HEK293T (cell line): ENCODE results near the gene NKD2.

Source experiments
- CTCF ChIA-PET: fragments of 350-600 bp; formaldehyde crosslinking; extraction: SDS; loops from one replicate; lab custom pipeline; 2021; ENCODE audit warnings: antibody characterized with exemption, inconsistent platforms; lab: Yijun Ruan, JAX
- POLR2A ChIA-PET: fragments of 350-600 bp; formaldehyde crosslinking; extraction: SDS; loops from one replicate; lab custom pipeline; 2020; ENCODE audit warnings: antibody characterized with exemption, inconsistent platforms; lab: Yijun Ruan, JAX
- DNase-seq: peaks from one replicate; pipeline ENCODE4 v3.0.0; 2012; ENCODE audit warnings: mixed read lengths; ENCODE audit errors: extremely low spot score
- ARNT ChIP-seq: fragments of 450-650 bp; IDR thresholded peaks from 2 replicates; pipeline ENCODE4 v1.6.1; 2017; ENCODE audit warnings: mild to moderate bottlenecking
- BHLHE40 ChIP-seq: fragments of 450-650 bp; IDR thresholded peaks from 2 replicates; pipeline ENCODE4 v1.6.1; 2016; ENCODE audit warnings: mild to moderate bottlenecking, moderate library complexity, borderline replicate concordance
- CTBP1 ChIP-seq: fragments of 450-650 bp; IDR thresholded peaks from 2 replicates; pipeline ENCODE4 v1.6.1; 2016; ENCODE audit warnings: borderline replicate concordance
- ELF4 ChIP-seq: fragments of 450-650 bp; IDR thresholded peaks from 2 replicates; pipeline ENCODE4 v1.6.1; 2017; ENCODE audit warnings: antibody characterized with exemption
- FOXA1 ChIP-seq: fragments of 450-650 bp; IDR thresholded peaks from 2 replicates; pipeline ENCODE4 v1.6.1; 2016; ENCODE audit warnings: mild to moderate bottlenecking
- FOXK2 ChIP-seq: fragments of 450-650 bp; IDR thresholded peaks from 2 replicates; pipeline ENCODE4 v1.6.1; 2016; ENCODE audit warnings: mild to moderate bottlenecking
- FOXM1 ChIP-seq: fragments of 450-650 bp; IDR thresholded peaks from 2 replicates; pipeline ENCODE4 v1.6.1; 2017; ENCODE audit warnings: mild to moderate bottlenecking, borderline replicate concordance
- HDGF ChIP-seq: fragments of 450-650 bp; IDR thresholded peaks from 2 replicates; pipeline ENCODE4 v1.6.1; 2017; ENCODE audit warnings: antibody characterized with exemption, borderline replicate concordance
- L3MBTL2 ChIP-seq: fragments of 450-650 bp; conservative IDR thresholded peaks from 2 replicates; pipeline ENCODE4 v1.6.1; 2016; ENCODE audit warnings: mild to moderate bottlenecking
- LEF1 ChIP-seq: fragments of 450-650 bp; IDR thresholded peaks from 2 replicates; pipeline ENCODE4 v1.6.1; 2017; ENCODE audit warnings: mild to moderate bottlenecking, borderline replicate concordance
- NFRKB ChIP-seq: fragments of 450-650 bp; IDR thresholded peaks from 2 replicates; pipeline ENCODE4 v1.6.1; 2016; ENCODE audit warnings: mild to moderate bottlenecking, moderate library complexity
- SP1 ChIP-seq: fragments of 450-650 bp; IDR thresholded peaks from 2 replicates; pipeline ENCODE4 v1.6.1; 2017
- SUZ12 ChIP-seq: fragments of 450-650 bp; IDR thresholded peaks from 2 replicates; pipeline ENCODE4 v1.6.1; 2016; ENCODE audit warnings: mild to moderate bottlenecking
- TARDBP ChIP-seq: fragments of 450-650 bp; IDR thresholded peaks from 2 replicates; pipeline ENCODE4 v1.6.1; 2016
- ZNF384 ChIP-seq: fragments of 450-650 bp; IDR thresholded peaks from 2 replicates; pipeline ENCODE4 v1.6.1; 2016
- TF ChIP-seq, protein P1 (sequence below): fragments of 450-650 bp; IDR thresholded peaks from 2 replicates; pipeline ENCODE4 v1.6.1; 2016

NKD2 gene

DNA sequence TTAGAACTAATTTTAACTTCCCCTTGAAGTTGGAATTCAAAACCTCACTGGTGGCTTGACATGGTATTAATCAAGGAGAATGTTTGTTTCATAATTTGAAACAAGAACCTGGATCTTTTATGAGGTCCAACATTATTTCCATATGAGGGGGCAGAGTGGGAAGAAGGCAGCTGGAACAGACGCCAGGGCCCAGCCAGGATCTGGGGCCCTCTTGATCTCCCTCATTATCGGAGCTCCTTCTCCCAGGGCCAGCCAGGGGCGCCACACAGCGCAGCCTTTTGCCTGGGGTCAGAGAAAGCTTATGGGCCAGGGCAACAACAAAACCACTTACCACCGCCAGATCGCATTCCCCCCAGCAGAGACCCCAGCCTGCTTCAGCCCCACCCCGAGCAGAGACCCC, 27.1 kb upstream of the NKD2 start:
- no peak for DNase-seq
- no peak for TF ChIP-seq BHLHE40
- no peak for TF ChIP-seq CTBP1
- TF ChIP-seq ELF4 = no peak
- TF ChIP-seq, protein P1, sequence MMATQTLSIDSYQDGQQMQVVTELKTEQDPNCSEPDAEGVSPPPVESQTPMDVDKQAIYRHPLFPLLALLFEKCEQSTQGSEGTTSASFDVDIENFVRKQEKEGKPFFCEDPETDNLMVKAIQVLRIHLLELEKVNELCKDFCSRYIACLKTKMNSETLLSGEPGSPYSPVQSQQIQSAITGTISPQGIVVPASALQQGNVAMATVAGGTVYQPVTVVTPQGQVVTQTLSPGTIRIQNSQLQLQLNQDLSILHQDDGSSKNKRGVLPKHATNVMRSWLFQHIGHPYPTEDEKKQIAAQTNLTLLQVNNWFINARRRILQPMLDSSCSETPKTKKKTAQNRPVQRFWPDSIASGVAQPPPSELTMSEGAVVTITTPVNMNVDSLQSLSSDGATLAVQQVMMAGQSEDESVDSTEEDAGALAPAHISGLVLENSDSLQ = no peak
- TF ChIP-seq FOXA1 = no peak
- no peak for TF ChIP-seq FOXK2
- TF ChIP-seq LEF1 = no peak
- TF ChIP-seq HDGF = no peak
- TF ChIP-seq SUZ12 = no peak
- TF ChIP-seq TARDBP = no peak
- no peak for TF ChIP-seq SP1
- no peak for TF ChIP-seq ARNT
- TF ChIP-seq L3MBTL2 = no peak
- TF ChIP-seq ZNF384 = no peak
- no peak for TF ChIP-seq NFRKB
- TF ChIP-seq FOXM1 = no peak
- CTCF ChIA-PET = interaction anchor here (0.7 kb wide), 1 partner anchor 10 kb away, joined by 3 read pairs; no protein-coding TSS in a partner anchor
- POLR2A ChIA-PET = interaction anchor here (1.6 kb wide), 1 partner anchor 16 kb away, joined by 4 read pairs; no protein-coding TSS in a partner anchor

DNA sequence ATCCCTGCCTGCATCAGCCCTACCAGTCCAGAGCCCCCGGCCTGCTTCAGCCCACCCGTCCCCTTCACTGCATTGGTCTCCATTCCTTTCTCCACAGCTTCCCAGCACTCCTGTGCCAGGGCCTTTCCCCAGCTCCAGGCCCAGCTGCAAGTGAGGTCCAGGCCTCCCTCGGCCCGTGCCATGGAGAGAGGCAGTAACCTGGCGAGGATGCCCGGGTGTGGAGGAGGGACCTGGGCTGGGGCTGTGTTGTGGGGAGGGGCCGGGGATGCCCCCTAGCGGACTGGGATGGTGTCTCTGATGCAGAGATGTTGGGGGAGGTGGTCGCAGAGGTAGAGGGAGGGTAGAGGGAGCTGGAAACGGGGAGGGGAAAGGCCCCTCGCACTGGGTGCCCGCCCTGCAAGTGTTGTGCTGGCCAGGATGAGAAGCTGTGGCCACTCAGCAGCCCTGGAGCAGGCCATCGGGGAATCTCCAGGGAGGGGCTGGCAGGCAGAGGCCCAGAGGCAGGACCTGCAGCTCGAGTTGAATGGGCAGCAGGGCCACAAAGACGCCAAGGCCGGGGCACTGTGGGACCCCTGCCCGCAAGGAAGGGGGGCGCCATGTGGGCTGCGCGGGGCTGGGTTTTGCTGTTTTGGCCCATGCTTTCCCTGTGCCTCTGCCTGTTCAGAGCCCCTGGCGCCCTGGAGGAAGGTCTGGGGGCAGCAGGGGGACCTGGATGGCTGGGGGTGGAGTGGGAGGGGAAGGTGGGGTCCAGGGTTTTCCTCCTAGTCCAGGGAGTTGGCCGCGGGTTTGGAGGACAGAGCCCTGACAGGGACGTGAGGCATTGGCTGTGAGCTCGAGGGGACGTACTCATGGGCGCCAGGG, 26.0 kb upstream of the NKD2 start:
- TF ChIP-seq FOXK2 (no peak), ZNF384 (no peak), BHLHE40 (no peak), NFRKB (no peak), CTBP1 (no peak), FOXM1 (no peak), FOXA1 (no peak), ARNT (no peak), LEF1 (no peak), SUZ12 (no peak), L3MBTL2 (no peak), SP1 (no peak), HDGF (no peak), ELF4 (no peak), TARDBP (no peak)
- TF ChIP-seq, protein P1 = no peak
- peak; percentile 69 for DNase-seq
- CTCF ChIA-PET = interaction anchor here (0.8 to 1.6 kb wide), 2 partner anchors 28 to 59 kb away, joined by 4 to 5 read pairs; no protein-coding TSS in a partner anchor
- POLR2A ChIA-PET = interaction anchor here (0.6 to 1.6 kb wide), 2 partner anchors 13 to 15 kb away, joined by 3 to 4 read pairs; no protein-coding TSS in a partner anchor

DNA sequence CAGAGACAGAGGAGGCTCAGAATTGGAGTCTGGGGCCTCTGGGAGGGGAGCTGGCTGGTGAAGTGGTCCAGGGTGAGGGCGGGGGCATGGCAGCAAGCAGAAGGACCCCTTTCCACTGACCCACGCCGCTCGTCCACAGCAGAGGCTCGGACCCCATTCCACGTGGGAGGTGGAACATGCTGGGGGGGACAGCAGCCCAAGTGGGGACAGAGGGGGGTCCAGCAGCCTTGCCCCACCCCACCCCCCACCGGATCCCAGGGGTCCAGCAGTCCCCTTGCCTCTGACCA, 25.4 kb upstream of the NKD2 start:
- TF ChIP-seq SUZ12 = no peak
- TF ChIP-seq SP1 = no peak
- no peak for TF ChIP-seq ARNT
- no peak for TF ChIP-seq FOXK2
- no peak for TF ChIP-seq L3MBTL2
- TF ChIP-seq FOXA1 = no peak
- no peak for TF ChIP-seq BHLHE40
- TF ChIP-seq LEF1 = no peak
- no peak for TF ChIP-seq ZNF384
- no peak for TF ChIP-seq NFRKB
- TF ChIP-seq FOXM1 = no peak
- no peak for TF ChIP-seq ELF4
- no peak for TF ChIP-seq CTBP1
- DNase-seq = no peak
- ChIA-PET CTCF (interaction anchor here (1.6 kb wide), 1 partner anchor 59 kb away, joined by 5 read pairs; no protein-coding TSS in a partner anchor), POLR2A (interaction anchor here (1.6 kb wide), 1 partner anchor 14 kb away, joined by 4 read pairs; no protein-coding TSS in a partner anchor)

DNA sequence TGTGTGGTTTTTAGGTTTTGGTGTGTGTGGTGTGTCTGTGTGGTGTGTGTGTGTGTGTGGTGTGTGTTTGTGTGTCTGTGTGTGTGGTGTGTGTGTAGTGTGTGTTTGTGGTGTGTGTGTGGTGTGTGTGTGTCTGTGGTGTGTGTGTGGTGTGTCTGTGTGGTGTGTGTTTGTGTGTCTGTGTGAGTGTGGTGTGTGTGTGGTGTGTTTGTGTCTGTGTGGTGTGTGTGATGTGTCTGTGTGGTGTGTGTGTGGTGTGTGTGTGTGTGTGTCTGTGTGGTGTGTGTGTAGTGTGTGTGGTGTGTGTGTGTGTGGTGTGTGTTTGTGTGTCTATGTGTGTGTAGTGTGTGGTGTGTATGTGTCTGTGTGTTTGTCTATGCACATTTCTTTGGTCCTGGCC, 25.0 kb upstream of the NKD2 start:
- CTCF ChIA-PET = interaction anchor here (1.6 kb wide), 1 partner anchor 60 kb away, joined by 5 read pairs; no protein-coding TSS in a partner anchor

DNA sequence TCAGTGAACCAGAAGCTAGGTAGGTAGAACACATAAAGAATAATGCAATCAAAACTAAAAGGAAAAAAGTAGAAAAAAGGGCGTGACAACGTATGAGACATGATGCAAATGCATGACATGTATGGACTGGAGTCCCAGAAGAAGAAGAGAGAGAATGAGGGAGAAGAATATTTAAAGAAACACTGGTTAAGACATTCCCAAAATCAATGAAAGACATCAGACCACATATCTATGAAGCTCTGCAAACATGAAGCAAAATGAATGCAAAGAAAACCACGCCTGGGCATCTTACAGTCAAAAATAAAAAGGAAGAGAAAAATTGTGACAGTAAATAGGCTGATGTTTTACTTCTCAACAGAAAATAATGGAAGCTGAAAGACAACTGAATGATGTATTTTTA, 23.8 kb upstream of the NKD2 start:
- DNase-seq = no peak
- ChIA-PET CTCF (interaction anchor here (1.0 kb wide), 1 partner anchor 18 kb away, joined by 4 read pairs; no protein-coding TSS in a partner anchor), POLR2A (no interaction called here)
- TF ChIP-seq, protein P1 = no peak
- TF ChIP-seq ZNF384 = no peak
- no peak for TF ChIP-seq ELF4
- no peak for TF ChIP-seq SP1
- TF ChIP-seq NFRKB = no peak
- TF ChIP-seq ARNT = no peak
- no peak for TF ChIP-seq FOXM1
- no peak for TF ChIP-seq SUZ12
- no peak for TF ChIP-seq FOXA1
- no peak for TF ChIP-seq HDGF
- TF ChIP-seq BHLHE40 = no peak
- TF ChIP-seq CTBP1 = no peak
- no peak for TF ChIP-seq LEF1
- TF ChIP-seq FOXK2 = no peak
- no peak for TF ChIP-seq L3MBTL2
- no peak for TF ChIP-seq TARDBP

More for the DNA sequence above, 25.0 kb upstream of the NKD2 start:
- TF ChIP-seq TARDBP = no peak
- no peak for TF ChIP-seq BHLHE40
- DNase-seq = no peak
- POLR2A ChIA-PET = no interaction called here
